K562 (cell line): ENCODE measurements around the gene PSMA6. TPM values are rescaled to one million over a fixed set of nuclear protein-coding genes. Genes with fewer than 3 reads are reported as not detected.

Source experiments
- ATAC-seq: fragments of 200-7000 bp; cut with Tn5 transposase; 3 replicates; pipeline ENCODE4 v1.9.1; 2020; ENCODE audit warnings: moderate library complexity
- BruUV-seq: library from RNA; stranded (reverse); fragments of 400-500 nt; replicated peaks from 2 replicates; lab custom pipeline; 2021; lab: Mats Ljungman, UMichigan
- CTCF ChIA-PET: fragments of 300-600 bp; formaldehyde crosslinking; extraction: SDS; loops from one replicate; lab custom pipeline; 2021; ENCODE audit warnings: low intra/inter-chr PET ratio; lab: Yijun Ruan, JAX
- POLR2A ChIA-PET: fragments of 300-600, 350-650 bp; sonication (Branson Sonifier 250); formaldehyde crosslinking; extraction: SDS; loops from one replicate; lab custom pipeline; 2021; ENCODE audit warnings: antibody characterized with exemption, inconsistent platforms; lab: Yijun Ruan, JAX
- DNase-seq, 4 experiments: peaks; one replicate each; pipeline versions ENCODE4 v3.0.0 to v3.0.0-alpha.2; 2011 to 2018; ENCODE audit warnings: low spot score in 3 of 4, mixed read lengths in 3 of 4; ENCODE audit errors: extremely low read depth in 1 of 4
- FAIRE-seq: peaks from 2 replicates; lab custom pipeline; 2011; peaks lifted over from hg19 to GRCh38; lab: Jason Lieb, UNC
- H2AFZ ChIP-seq: 2 replicates; pipeline ENCODE4 v1.6.0; 2011; ENCODE audit warnings: low read depth, low read length, control low read depth, inconsistent platforms
- H3K27ac ChIP-seq: fragments of 200-600 bp; 3 replicates; pipeline ENCODE4 v1.8.0; 2011; ENCODE audit warnings: low read depth, mild to moderate bottlenecking, control low read depth, inconsistent platforms, low read length, moderate library complexity, mixed read lengths; ENCODE audit errors: extremely low read depth
- H3K27me3 ChIP-seq, 2 experiments: fragments of 300-600 bp in 1 of 2; 2 replicates in 1 of 2; 3 replicates in 1 of 2; pipeline versions ENCODE4 v1.6.0 to v1.8.0; 2011; ENCODE audit warnings: inconsistent platforms in 2 of 2, low read length in 2 of 2, mild to moderate bottlenecking in 1 of 2, mixed read lengths in 1 of 2, moderate library complexity in 1 of 2; ENCODE audit not compliant: control insufficient read depth in 2 of 2, insufficient read depth in 2 of 2
- H3K36me3 ChIP-seq: fragments of 300-600 bp; 3 replicates; pipeline ENCODE4 v1.8.0; 2011; ENCODE audit warnings: mild to moderate bottlenecking, low read length, inconsistent platforms; ENCODE audit not compliant: control insufficient read depth, insufficient read depth
- H3K4me1 ChIP-seq, 2 experiments: fragments of 200-600 bp in 1 of 2; replicated peaks in 1 of 2; 2 replicates in 1 of 2; 3 replicates in 1 of 2; pipeline versions ENCODE4 v1.5.1 to v1.8.0; 2011; ENCODE audit warnings: inconsistent platforms in 2 of 2, low read length in 2 of 2, mild to moderate bottlenecking in 1 of 2, mixed read lengths in 1 of 2, moderate library complexity in 1 of 2; ENCODE audit not compliant: control insufficient read depth in 2 of 2, insufficient read depth in 2 of 2
- H3K4me2 ChIP-seq: 2 replicates; pipeline ENCODE4 v1.6.1; 2011; ENCODE audit warnings: low read length, control low read depth, inconsistent platforms, mixed read lengths; ENCODE audit not compliant: insufficient read depth
- H3K4me3 ChIP-seq: fragments of 200-600 bp; sonication (generic), shearing (Covaris generic); 2 replicates; pipeline ENCODE4 v1.5.1; 2016; ENCODE audit warnings: control low read depth, inconsistent platforms
- H3K79me2 ChIP-seq: fragments of 200-600 bp; 3 replicates; pipeline ENCODE4 v1.8.0; 2011; ENCODE audit warnings: low read length, inconsistent platforms; ENCODE audit not compliant: control insufficient read depth, insufficient read depth
- H3K9ac ChIP-seq, 2 experiments: 2 replicates each; pipeline versions ENCODE4 v1.6.0 to v1.6.1; 2011; ENCODE audit warnings: low read depth in 2 of 2, low read length in 2 of 2, control low read depth in 1 of 2, inconsistent platforms in 1 of 2, mild to moderate bottlenecking in 1 of 2, mixed read lengths in 1 of 2; ENCODE audit not compliant: insufficient read depth in 1 of 2
- H3K9me1 ChIP-seq: one replicate; pipeline ENCODE4 v1.6.0; 2011; ENCODE audit warnings: inconsistent platforms, mild to moderate bottlenecking, low read length, moderate library complexity; ENCODE audit not compliant: control insufficient read depth, insufficient read depth
- H3K9me3 ChIP-seq: replicated peaks from 2 replicates; pipeline ENCODE4 v1.5.1; 2011; ENCODE audit warnings: low read depth, low read length, inconsistent platforms; ENCODE audit not compliant: control insufficient read depth, insufficient read depth
- H4K20me1 ChIP-seq: replicated peaks from 2 replicates; pipeline ENCODE4 v1.6.1; 2011; ENCODE audit warnings: low read length, inconsistent platforms, mixed read lengths; ENCODE audit not compliant: control insufficient read depth, insufficient read depth
- BCOR ChIP-seq: fragments of 450-650 bp; IDR thresholded peaks from 2 replicates; pipeline ENCODE4 v1.6.1; 2016
- HLTF ChIP-seq: fragments of 450-650 bp; IDR thresholded peaks from 2 replicates; pipeline ENCODE4 v1.6.1; 2016
- MBD2 ChIP-seq: sonication (generic); IDR thresholded peaks from 2 replicates; pipeline ENCODE4 v1.6.1; 2016; ENCODE audit warnings: low read depth, borderline replicate concordance
- RBFOX2 ChIP-seq: fragments of 200-400 bp; formaldehyde crosslinking; IDR thresholded peaks from 2 replicates; pipeline ENCODE4 v1.6.1; 2017; ENCODE audit warnings: low read depth, mild to moderate bottlenecking, low read length, moderate library complexity
- RBM22 ChIP-seq: fragments of 200-400 bp; formaldehyde crosslinking; IDR thresholded peaks from 2 replicates; pipeline ENCODE4 v1.6.1; 2018; ENCODE audit warnings: low read length, low read depth; ENCODE audit not compliant: poor library complexity, severe bottlenecking
- RBM25 ChIP-seq: fragments of 200-400 bp; formaldehyde crosslinking; IDR thresholded peaks from 2 replicates; pipeline ENCODE4 v1.6.1; 2018; ENCODE audit warnings: low read length, low read depth, moderate library complexity; ENCODE audit not compliant: severe bottlenecking
- RBM34 ChIP-seq: fragments of 200-400 bp; formaldehyde crosslinking; IDR thresholded peaks from 2 replicates; pipeline ENCODE4 v1.6.1; 2018; ENCODE audit warnings: low read length, borderline replicate concordance; ENCODE audit not compliant: insufficient read depth
- SMARCA4 ChIP-seq: fragments of 450-650 bp; IDR thresholded peaks from 2 replicates; pipeline ENCODE4 v1.6.1; 2016
- SMARCC2 ChIP-seq: fragments of 450-650 bp; IDR thresholded peaks from 2 replicates; pipeline ENCODE4 v1.6.1; 2017; ENCODE audit warnings: antibody characterized with exemption, moderate library complexity, mild to moderate bottlenecking, low read depth
- SPI1 ChIP-seq: IDR thresholded peaks from 2 replicates; pipeline ENCODE4 v1.6.1; 2011; ENCODE audit warnings: low read depth, low read length, control low read depth, borderline replicate concordance
- ZBED1 ChIP-seq: IDR thresholded peaks from 2 replicates; pipeline ENCODE4 v1.6.1; 2014
- ZFP36 ChIP-seq: fragments of 150-350 bp; IDR thresholded peaks from 2 replicates; pipeline ENCODE4 v1.6.1; 2018; ENCODE audit warnings: low read length, low read depth; ENCODE audit not compliant: partially characterized antibody
- WGBS: fragments of 100-300 bp; shearing (Covaris generic); methylation state at CpG from one replicate; pipeline ENCODE4 v1.1.6; 2016; ENCODE audit warnings: low coverage, mixed read lengths; ENCODE audit not compliant: insufficient coverage; ENCODE audit errors: missing lambda C conversion rate; 5-methylcytosine and 5-hydroxymethylcytosine counted together
- in situ Hi-C: fragments of 300-500 bp; cut with MboI; formaldehyde crosslinking; loops from 4 replicates; pipeline ENCODE4 v1.15.0; 2018; ENCODE audit warnings: inconsistent platforms, mixed read lengths
- intact Hi-C: fragments of 100-400 bp; cut with micrococcal nuclease; formaldehyde crosslinking; loops from 2 replicates; pipeline ENCODE4 v1.14.2; 2022
- polyA plus RNA-seq, 8 experiments: library from polyadenylated mRNA; depleted of rRNA in 4 of 8; stranded (reverse) in 5 of 8; unstranded in 3 of 8; fragments of >200 nt; fragmentation: Nextera tagmentation in 2 of 8; fragmentation: Illumina TruSeq in 1 of 8; extraction: Ambion mirVana in 2 of 8; extraction: Trizol in 1 of 8; gene quantifications; 2 replicates each; pipeline versions ENCODE4 v1.2.1 to v1.2.3, GENCODE V29; 2011 to 2014; ENCODE audit warnings: inconsistent platforms in 1 of 8, missing spikeins in 1 of 8
- total RNA-seq, 7 experiments: library from RNA; depleted of rRNA in 6 of 7; stranded (reverse); fragments of >200 nt in 6 of 7; fragmentation: Illumina TruSeq in 2 of 7; extraction: Trizol in 2 of 7; gene quantifications; 2 replicates each; pipeline versions ENCODE4 v1.2.1 to v1.2.3, GENCODE V29; 2011 to 2021; ENCODE audit warnings: low replicate concordance in 1 of 7

The PSMA6 gene
- total and polyA plus RNA-seq, 9 of the 15 experiments (the other 6 are each of a cell fraction or from before 2014, with no cell fraction given), result 210 to 952 (median 288) TPM

DNA sequence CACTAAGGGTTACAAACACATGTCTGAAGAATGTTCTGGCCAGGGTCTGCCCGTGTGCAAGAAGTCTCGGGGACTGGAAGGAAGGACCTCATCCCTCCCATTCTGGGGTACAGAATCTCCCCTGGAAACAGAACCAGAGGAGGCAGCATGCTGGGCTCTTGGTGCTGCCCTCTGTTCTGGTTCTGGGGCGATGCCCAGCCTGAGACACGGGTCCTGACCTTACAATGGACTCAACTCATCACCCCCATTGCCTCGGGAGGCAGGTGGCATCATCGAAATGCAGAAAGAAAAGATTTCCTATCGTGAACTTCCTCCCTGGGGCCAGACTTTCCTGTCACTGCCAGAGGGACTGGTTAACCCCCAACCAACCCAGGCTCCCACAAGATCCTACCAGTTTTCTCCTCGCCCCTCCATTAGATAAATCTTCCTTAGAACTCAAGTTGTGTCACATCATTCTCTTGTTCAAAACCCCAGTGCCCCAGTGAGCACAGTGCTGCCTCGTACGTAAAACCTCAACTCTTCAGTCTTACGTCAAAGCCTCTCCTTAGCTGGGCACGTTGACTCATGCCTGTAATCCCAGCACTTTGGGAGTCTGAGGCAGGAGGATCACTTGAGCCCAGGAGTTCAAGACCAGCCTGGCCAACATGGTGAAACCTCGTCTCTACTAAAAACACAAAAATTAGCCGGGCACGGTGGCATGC lies 52.1 kb downstream of the PSMA6 start (continued):
- TF ChIP-seq SMARCC2 (no peak), RBFOX2 (no peak), ZBED1 (no peak), MBD2 (no peak), SMARCA4 (no peak), HLTF (no peak), RBM34 (no peak), SPI1 (no peak)

DNA sequence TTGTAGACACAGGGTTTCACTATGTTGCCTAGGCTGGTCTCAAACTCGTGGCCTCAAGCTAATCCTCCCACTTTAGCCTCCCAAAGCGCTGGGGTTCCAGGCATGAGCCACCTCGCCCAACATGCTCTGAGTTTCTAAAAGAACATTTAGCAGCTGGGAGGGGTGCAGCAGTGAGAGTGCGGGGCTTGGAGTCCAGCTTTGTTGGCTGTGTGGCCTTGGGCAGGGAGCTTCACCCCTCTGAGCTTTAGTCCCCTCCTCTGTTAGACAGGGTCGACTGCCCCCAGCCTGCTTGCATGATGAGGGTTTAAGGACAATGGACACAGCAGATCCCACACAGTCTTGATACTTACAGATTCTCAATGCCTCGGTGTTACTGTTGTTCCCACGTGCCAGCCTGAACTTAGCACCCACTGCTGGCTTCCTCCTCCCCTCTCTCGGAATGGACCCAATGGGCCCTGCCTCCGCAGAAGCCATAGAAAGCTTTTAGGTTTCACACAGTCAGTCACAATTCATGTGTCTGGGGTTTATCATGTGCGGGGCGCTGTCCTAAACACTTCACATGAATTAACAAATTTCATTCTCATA lies 54.6 kb downstream of the PSMA6 start:
- H4K20me1 ChIP-seq, result no peaks in the 10 kb centered on the region
- intact Hi-C loops, result no loop called here
- H3K27ac ChIP-seq, result no peak overlapping the region
- no TSS peak for BruUV-seq
- TF ChIP-seq RBM25 (peak; percentile 19), BCOR (peak; percentile 50; the same call in 1 of the 2 replicates), RBM22 (no peak), ZFP36 (peak; percentile 45)
- TF ChIP-seq, all 486 proteins: peak for 3
- Histone ChIP-seq H3K9me1 (no peaks in the 10 kb centered on the region), H3K9ac (peak overlapping the region in 1 of 2 experiments; percentile 64; a peak in 1 of 4 replicates), H3K79me2 (no peaks in the 10 kb centered on the region), H3K36me3 (no peaks in the 10 kb centered on the region), H3K4me1 (peaks cover 5 to 14% of the 10 kb centered on the region in 2 experiments; a peak in 3 of 5 replicates), H3K4me2 (no peak overlapping the region), H3K4me3 (no peak overlapping the region), H2AFZ (no peak overlapping the region; the same call in 1 of the 2 replicates), H3K9me3 (no peaks in the 10 kb centered on the region), H3K27me3 (no peaks in the 10 kb centered on the region)
- DNase-seq (no peak), ATAC-seq (peak; percentile 11; the same call in 1 of the 3 replicates), FAIRE-seq (no peak)
- in situ Hi-C loops, result no loop called here
- ChIA-PET POLR2A (interaction anchor here (0.7 kb wide), 1 partner anchor 1410 kb away, joined by 4 read pairs; no protein-coding TSS in a partner anchor), CTCF (no interaction called here)
- 76% methylated on average over 7 of the region's 11 CpGs for WGBS
